Measurements from ENCODE around the gene ODF2L.

Gene ODF2L

GRCh38 chr1:86346388-86346787, 49.7 kb downstream of the ODF2L start:
- DNase-seq = no peak
- H3K27ac ChIP-seq = no peak overlapping the region
- H3K27me3 ChIP-seq (ENCODE audit: insufficient read depth, low read depth, severe bottlenecking) = no peaks in the 10 kb centered on the region
- no peaks in the 10 kb centered on the region for H3K9me3 ChIP-seq (ENCODE audit: severe bottlenecking)
- TF ChIP-seq CTCF (IDR thresholded peaks at IDR 0.05; ENCODE audit: low read depth, low read length) = no peak
- no peaks in the 10 kb centered on the region for H3K36me3 ChIP-seq
- no peak overlapping the region for H3K4me3 ChIP-seq (ENCODE audit: low read depth, low read length)

GRCh38 chr1:86345042-86345441, 51.1 kb downstream of the ODF2L start:
- Histone ChIP-seq H3K27ac (no peak overlapping the region), H3K36me3 (no peaks in the 10 kb centered on the region), H3K9me3 (ENCODE audit: severe bottlenecking) (no peaks in the 10 kb centered on the region), H3K27me3 (ENCODE audit: insufficient read depth, low read depth, severe bottlenecking) (no peaks in the 10 kb centered on the region), H3K4me3 (ENCODE audit: low read depth, low read length) (no peak overlapping the region)
- TF ChIP-seq CTCF (IDR thresholded peaks at IDR 0.05; ENCODE audit: low read depth, low read length) = no peak
- no peak for DNase-seq

- TF ChIP-seq CTCF (IDR thresholded peaks at IDR 0.05; ENCODE audit: low read depth, low read length) = no peak
- H3K9me3 ChIP-seq (ENCODE audit: severe bottlenecking) = no peaks in the 10 kb centered on the region
- no peak overlapping the region for H3K4me3 ChIP-seq (ENCODE audit: low read depth, low read length)
- no peak overlapping the region for H3K27ac ChIP-seq
- no peak for DNase-seq
- no peaks in the 10 kb centered on the region for H3K36me3 ChIP-seq
- no peaks in the 10 kb centered on the region for H3K27me3 ChIP-seq (ENCODE audit: insufficient read depth, low read depth, severe bottlenecking)
Observed at GRCh38 chr1:86339906-86340305, 56.2 kb downstream of the ODF2L start.

GRCh38 chr1:86339014-86339812, 56.9 kb downstream of the ODF2L start:
- H3K27ac ChIP-seq = no peak overlapping the region
- no peak overlapping the region for H3K4me3 ChIP-seq (ENCODE audit: low read depth, low read length)
- TF ChIP-seq CTCF (IDR thresholded peaks at IDR 0.05; ENCODE audit: low read depth, low read length) = no peak
- no peaks in the 10 kb centered on the region for H3K9me3 ChIP-seq (ENCODE audit: severe bottlenecking)
- no peak for DNase-seq
- no peaks in the 10 kb centered on the region for H3K36me3 ChIP-seq
- no peaks in the 10 kb centered on the region for H3K27me3 ChIP-seq (ENCODE audit: insufficient read depth, low read depth, severe bottlenecking)

- no peak for TF ChIP-seq CTCF (IDR thresholded peaks at IDR 0.05; ENCODE audit: low read depth, low read length)
- no peak for DNase-seq
- Histone ChIP-seq H3K36me3 (no peaks in the 10 kb centered on the region), H3K9me3 (ENCODE audit: severe bottlenecking) (no peaks in the 10 kb centered on the region), H3K4me3 (ENCODE audit: low read depth, low read length) (no peak overlapping the region), H3K27ac (no peak overlapping the region), H3K27me3 (ENCODE audit: insufficient read depth, low read depth, severe bottlenecking) (no peaks in the 10 kb centered on the region)
Observed at GRCh38 chr1:86335916-86336315, 60.2 kb downstream of the ODF2L start.

GRCh38 chr1:86325264-86325663, 70.9 kb downstream of the ODF2L start:
- no peak for TF ChIP-seq CTCF (IDR thresholded peaks at IDR 0.05; ENCODE audit: low read depth, low read length)
- Histone ChIP-seq H3K4me3 (ENCODE audit: low read depth, low read length) (no peak overlapping the region), H3K27ac (no peak overlapping the region), H3K36me3 (no peaks in the 10 kb centered on the region), H3K9me3 (ENCODE audit: severe bottlenecking) (no peaks in the 10 kb centered on the region), H3K27me3 (ENCODE audit: insufficient read depth, low read depth, severe bottlenecking) (no peaks in the 10 kb centered on the region)
- DNase-seq = no peak

Data from WERI-Rb-1 (cell line).